Measurements from ENCODE around the gene ZC3H7B. TPM values are rescaled to one million over a fixed set of nuclear protein-coding genes. Genes with fewer than 3 reads are reported as not detected.
A peak's percentile ranks its signal among the peaks of the same experiment; 100 is the strongest.
"Not testable (repeated sequence)": the region's sequence is repeated elsewhere in the genome, so short reads cannot be mapped to it uniquely, and the experiment has no call there.

The ZC3H7B gene
- total RNA-seq, 1 donor from 2014 or later: 41.3 TPM

GRCh38 chr22:41398921-41399320, 97.6 kb downstream of the ZC3H7B start:
- DNase-seq (no peak), ATAC-seq (ENCODE audit: poor library complexity) (no peak)
- intact Hi-C loops (cut with DNase I): no loop called here

- DNase-seq (peak; percentile 86), ATAC-seq (ENCODE audit: poor library complexity) (peak; percentile 72)
- intact Hi-C loops (cut with DNase I): loop anchor here (5.0 kb wide), 1 partner anchor 115 kb away; no protein-coding TSS in a partner anchor
Observed at GRCh38 chr22:41401781-41402648, 100.7 kb downstream of the ZC3H7B start.

- not testable (repeated sequence) for ATAC-seq (ENCODE audit: poor library complexity); DNase-seq
- intact Hi-C loops (cut with DNase I): loop anchor here (5.0 kb wide), 1 partner anchor 114 kb away; no protein-coding TSS in a partner anchor
Observed at GRCh38 chr22:41402851-41403250, 101.5 kb downstream of the ZC3H7B start.

GRCh38 chr22:41403532-41404318, 102.4 kb downstream of the ZC3H7B start:
- DNase-seq (peak; percentile 94), ATAC-seq (ENCODE audit: poor library complexity) (peak; percentile 88)
- intact Hi-C loops (cut with DNase I): loop anchor here (5.0 kb wide), 1 partner anchor 114 kb away; no protein-coding TSS in a partner anchor

- ATAC-seq (ENCODE audit: poor library complexity) (no peak), DNase-seq (no peak)
- intact Hi-C loops (cut with DNase I): no loop called here
Observed at GRCh38 chr22:41405588-41405987, 104.3 kb downstream of the ZC3H7B start.

GRCh38 chr22:41406410-41406809, 105.1 kb downstream of the ZC3H7B start:
- no peak for ATAC-seq (ENCODE audit: poor library complexity)
- DNase-seq: no peak
- intact Hi-C loops (cut with DNase I): no loop called here

- DNase-seq (no peak), ATAC-seq (ENCODE audit: poor library complexity) (no peak)
- intact Hi-C loops (cut with DNase I): no loop called here
Observed at GRCh38 chr22:41407433-41407832, 106.1 kb downstream of the ZC3H7B start.

- no peak for DNase-seq
- ATAC-seq (ENCODE audit: poor library complexity): no peak
- intact Hi-C loops (cut with DNase I): no loop called here
Observed at GRCh38 chr22:41408665-41409064, 107.3 kb downstream of the ZC3H7B start.

Small RNA genes lying within 50 kb of the gene (microRNA-seq; reads per million reads assigned to microRNA genes)
- gene MIR6889: not detected

Other genes with a start within 250 kb of the ZC3H7B start
- 24.2 TPM for gene EP300, start 208.9 kb upstream of the ZC3H7B start, total RNA-seq
- 14.9 TPM for gene L3MBTL2, start 96.2 kb upstream of the ZC3H7B start, total RNA-seq
- gene CHADL, start 60.6 kb upstream of the ZC3H7B start, total RNA-seq: 22.6 TPM
- gene RANGAP1, start 15.3 kb upstream of the ZC3H7B start, total RNA-seq: 42.8 TPM
- gene TEF, start 80.4 kb downstream of the ZC3H7B start, total RNA-seq: 20.7 TPM
- 62.6 TPM for gene TOB2, start 145.3 kb downstream of the ZC3H7B start, total RNA-seq
- gene PHF5A, start 167.2 kb downstream of the ZC3H7B start, total RNA-seq: 26.4 TPM
- 835 TPM for gene ACO2, start 167.6 kb downstream of the ZC3H7B start, total RNA-seq
- 18.3 TPM for gene POLR3H, start 242.9 kb downstream of the ZC3H7B start, total RNA-seq

Measured in Right ventricle myocardium superior (tissue), 1 donor.